ENCODE data around the gene FNDC3A. TPM values are rescaled to one million over a fixed set of nuclear protein-coding genes. Genes with fewer than 3 reads are reported as not detected.
"Not testable (repeated sequence)": the region's sequence is repeated elsewhere in the genome, so short reads cannot be mapped to it uniquely, and the experiment has no call there.

Gene FNDC3A
- total RNA-seq, 2 experiments from 2014 or later: 24.5 to 25.1 TPM

GRCh38 chr13:48976576-48977285 is 1.0 kb downstream of the FNDC3A start:
- CTCF ChIA-PET: no interaction called here
- POLR2A ChIA-PET: no interaction called here

GRCh38 chr13:48977286-48977625 is 1.5 kb downstream of the FNDC3A start:
- POLR2A ChIA-PET: no interaction called here
- CTCF ChIA-PET: no interaction called here

- ChIA-PET CTCF (no interaction called here), POLR2A (no interaction called here)
Observed at GRCh38 chr13:48977973-48978372, 2.3 kb downstream of the FNDC3A start.

- CTCF ChIA-PET: interaction anchor here (0.8 kb wide), 1 partner anchor 88 kb away, joined by 3 read pairs; no protein-coding TSS in a partner anchor
- POLR2A ChIA-PET: no interaction called here
Observed at GRCh38 chr13:48978942-48979601, 3.4 kb downstream of the FNDC3A start.

GRCh38 chr13:48979892-48980291 is 4.2 kb downstream of the FNDC3A start:
- CTCF ChIA-PET: interaction anchor here (0.8 kb wide), 1 partner anchor 89 kb away, joined by 3 read pairs; no protein-coding TSS in a partner anchor

GRCh38 chr13:48983331-48983730 is 7.6 kb downstream of the FNDC3A start:
- CTCF ChIA-PET: interaction anchor here (0.6 kb wide), 1 partner anchor 12 kb away, joined by 3 read pairs; no protein-coding TSS in a partner anchor
- POLR2A ChIA-PET: no interaction called here

More at GRCh38 chr13:48979892-48980291, 4.2 kb downstream of the FNDC3A start:
- POLR2A ChIA-PET: no interaction called here

GRCh38 chr13:48985756-48986155 is 10.0 kb downstream of the FNDC3A start:
- CTCF ChIA-PET: no interaction called here

GRCh38 chr13:48990900-48991299 is 15.2 kb downstream of the FNDC3A start:
- CTCF ChIA-PET: no interaction called here
- POLR2A ChIA-PET: interaction anchor here (0.7 kb wide), 1 partner anchor 72 kb away, joined by 11 read pairs; no protein-coding TSS in a partner anchor

More at GRCh38 chr13:48985756-48986155, 10.0 kb downstream of the FNDC3A start:
- POLR2A ChIA-PET: no interaction called here

- ChIA-PET CTCF (no interaction called here), POLR2A (no interaction called here)
Observed at GRCh38 chr13:48993150-48993549, 17.4 kb downstream of the FNDC3A start.

- POLR2A ChIA-PET: interaction anchor here (1.2 kb wide), 1 partner anchor 110 kb away, joined by 4 read pairs; no protein-coding TSS in a partner anchor
Observed at GRCh38 chr13:48994706-48995105, 19.0 kb downstream of the FNDC3A start.

GRCh38 chr13:48998641-48999292 is 23.1 kb downstream of the FNDC3A start:
- CTCF ChIA-PET: no interaction called here
- POLR2A ChIA-PET: no interaction called here

More at GRCh38 chr13:48994706-48995105, 19.0 kb downstream of the FNDC3A start:
- CTCF ChIA-PET: interaction anchor here (0.6 kb wide), 1 partner anchor 11 kb away, joined by 3 read pairs; no protein-coding TSS in a partner anchor

GRCh38 chr13:49000247-49000646 is 24.5 kb downstream of the FNDC3A start:
- ChIA-PET POLR2A (no interaction called here), CTCF (no interaction called here)

- CTCF ChIA-PET, POLR2A ChIA-PET: not testable (repeated sequence)
Observed at GRCh38 chr13:49018986-49019635, 43.4 kb downstream of the FNDC3A start.

- ChIA-PET POLR2A (no interaction called here), CTCF (no interaction called here)
Observed at GRCh38 chr13:49020328-49020727, 44.6 kb downstream of the FNDC3A start.

GRCh38 chr13:49020940-49021553 is 45.3 kb downstream of the FNDC3A start:
- CTCF ChIA-PET: no interaction called here
- POLR2A ChIA-PET: interaction anchor here (0.7 kb wide), 1 partner anchor 161 kb away, joined by 3 read pairs; no protein-coding TSS in a partner anchor

- CTCF ChIA-PET: no interaction called here
- POLR2A ChIA-PET: no interaction called here
Observed at GRCh38 chr13:49021953-49022352, 46.2 kb downstream of the FNDC3A start.

GRCh38 chr13:49022472-49023144 is 46.9 kb downstream of the FNDC3A start:
- CTCF ChIA-PET: no interaction called here
- POLR2A ChIA-PET: no interaction called here

GRCh38 chr13:49023431-49023830 is 47.7 kb downstream of the FNDC3A start:
- ChIA-PET CTCF (no interaction called here), POLR2A (no interaction called here)

- CTCF ChIA-PET: no interaction called here
- POLR2A ChIA-PET: no interaction called here
Observed at GRCh38 chr13:49026851-49027250, 51.1 kb downstream of the FNDC3A start.

Measured in activated CD8-positive, alpha-beta memory T cell treated with anti-CD3 and anti-CD28 coated beads for 36 hours (primary cell).